GM21576 (cell line): Measurements from ENCODE around the gene PIP5K1B.

Experiments used
- ATAC-seq: cut with Tn5 transposase; IDR thresholded peaks from one replicate; pipeline ENCODE4 v1.9.1; 2021; ENCODE audit warnings: mild to moderate bottlenecking, moderate library complexity; ENCODE audit not compliant: unreplicated experiment

The PIP5K1B gene

DNA sequence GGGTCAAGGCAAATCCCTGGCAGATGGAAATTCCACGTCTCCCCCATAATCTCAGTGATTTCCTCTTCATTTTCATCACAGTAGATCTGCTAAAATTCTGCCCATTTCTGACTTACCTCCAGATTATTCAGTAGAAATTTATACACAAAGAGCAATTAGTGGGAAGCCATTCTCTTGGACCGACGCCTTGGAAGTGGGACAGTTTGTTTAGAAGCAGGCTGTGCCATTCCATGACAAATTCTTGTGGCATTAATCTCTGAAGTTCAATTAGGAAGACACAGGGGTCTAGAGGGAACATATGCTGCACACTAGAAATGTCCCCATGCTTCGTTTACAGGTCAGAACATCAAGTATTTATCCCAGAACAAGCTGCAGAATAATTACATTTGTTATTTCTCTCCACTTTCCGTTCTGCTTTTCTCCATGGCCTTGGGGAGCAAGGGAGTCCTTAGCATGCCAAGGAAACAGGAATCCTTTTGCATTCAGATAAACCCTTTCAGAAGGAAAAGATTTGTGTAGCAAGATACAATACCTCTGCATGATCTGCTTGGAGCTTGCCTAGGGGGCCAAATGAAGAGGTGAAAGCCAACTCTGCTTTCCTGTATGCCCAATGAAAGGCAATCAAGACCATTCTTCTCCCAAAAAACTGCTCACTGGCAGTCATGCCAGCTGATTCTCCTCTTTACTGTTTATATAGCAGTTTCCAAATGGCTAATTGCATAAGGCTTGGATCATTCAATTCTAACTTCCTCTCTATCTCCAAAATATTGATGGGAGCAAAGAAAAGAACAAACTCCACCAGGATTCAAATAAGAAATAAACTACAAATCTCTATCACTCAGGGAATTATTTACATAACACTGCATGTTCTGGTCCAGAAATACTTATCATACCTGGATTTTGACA lies 311.4 kb downstream of the PIP5K1B start:
- ATAC-seq, result no peak

DNA sequence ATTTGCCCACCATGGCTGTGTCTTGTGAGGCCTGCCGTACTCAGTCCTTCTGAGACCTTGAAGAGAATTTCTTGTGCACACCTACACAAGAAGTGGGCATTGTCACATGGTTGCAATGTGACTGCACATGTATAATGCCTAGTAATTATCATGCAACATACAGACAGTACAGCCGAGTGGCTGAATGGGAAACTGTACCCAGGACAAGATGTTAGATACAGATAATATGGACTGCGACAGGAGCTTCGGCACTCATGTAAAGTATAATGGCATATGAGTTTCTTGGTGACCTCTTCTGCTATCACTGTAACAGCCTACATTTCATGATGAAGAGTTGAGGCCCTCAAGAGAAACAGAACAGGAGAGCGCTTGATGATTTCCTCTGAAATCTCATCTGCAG lies 313.7 kb downstream of the PIP5K1B start:
- ATAC-seq, result no peak

DNA sequence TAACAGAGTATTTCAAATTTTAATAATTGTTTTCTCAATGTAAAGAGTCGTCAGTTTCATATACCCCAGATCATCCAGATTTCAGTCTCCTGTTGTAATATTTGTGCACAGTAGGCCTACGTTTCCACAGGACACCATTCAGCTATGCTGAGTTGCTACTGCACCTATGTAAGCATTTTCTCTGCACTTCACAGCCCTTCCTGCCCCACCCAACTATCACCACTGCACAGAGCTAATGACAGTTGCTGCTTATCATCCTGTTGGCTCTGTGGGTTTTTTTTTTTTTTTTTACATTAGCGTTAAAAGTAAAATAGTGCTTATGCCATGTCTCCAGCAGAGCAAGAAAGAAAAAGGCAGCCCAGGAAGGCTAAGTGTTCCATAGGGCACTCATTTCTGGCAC lies 314.8 kb downstream of the PIP5K1B start:
- no peak for ATAC-seq

DNA sequence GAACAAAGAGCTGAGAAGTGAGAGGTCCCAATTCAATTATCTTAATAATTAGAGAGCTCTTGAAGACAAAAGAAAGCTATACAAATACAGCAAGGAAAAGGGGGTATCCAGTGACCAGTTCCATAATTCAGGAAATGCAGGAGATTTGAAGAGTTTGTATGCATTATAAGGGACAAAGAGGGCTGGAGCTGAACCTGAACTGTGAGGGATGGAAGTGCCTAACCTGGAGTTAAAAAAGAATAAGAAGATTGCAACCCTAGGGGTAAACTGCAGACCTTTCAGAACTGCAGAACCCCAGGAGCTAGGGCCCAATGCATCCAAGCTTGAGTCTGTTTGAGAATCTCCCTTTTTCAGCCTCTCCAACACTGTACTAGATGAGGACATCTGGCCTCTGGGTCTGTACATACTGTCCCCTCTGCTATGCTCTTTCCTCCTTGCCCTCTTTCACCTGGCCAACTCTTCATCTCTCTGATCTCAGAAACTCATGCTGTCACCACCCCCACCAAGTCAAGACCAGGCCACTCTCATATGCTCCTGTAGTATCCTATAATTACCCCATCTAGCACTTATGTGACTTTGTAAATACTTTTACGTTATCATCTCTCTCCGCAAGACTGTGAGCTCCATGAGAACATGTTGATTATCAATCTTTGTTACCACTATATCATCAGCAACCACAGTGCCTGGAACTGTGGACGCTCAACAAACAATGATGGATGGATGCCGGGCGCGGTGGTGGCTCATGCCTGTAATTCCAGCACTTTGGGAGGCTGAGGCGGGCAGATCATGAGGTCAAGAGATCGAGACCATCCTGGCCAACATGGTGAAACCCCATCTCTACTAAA lies 315.5 kb downstream of the PIP5K1B start:
- no peak for ATAC-seq

DNA sequence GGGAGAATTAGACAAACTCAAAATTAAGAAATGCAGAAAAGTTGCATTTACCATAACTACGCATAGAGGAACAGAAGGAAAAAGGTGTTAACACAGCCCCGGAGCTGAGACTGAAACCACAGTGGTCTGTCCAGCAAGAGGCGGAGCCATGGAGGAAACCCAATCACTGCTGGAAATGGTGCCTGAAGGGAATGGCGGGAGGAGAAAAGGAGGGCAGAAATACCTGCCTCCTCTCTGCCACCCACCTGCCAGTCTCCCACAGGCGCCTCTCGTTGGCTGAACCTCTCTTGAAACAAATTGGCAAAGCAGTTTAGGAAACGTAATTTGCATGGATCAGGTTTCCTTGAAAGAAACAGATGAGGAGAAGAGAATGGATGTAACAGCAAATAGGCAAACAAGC lies 318.6 kb downstream of the PIP5K1B start:
- ATAC-seq, result no peak

DNA sequence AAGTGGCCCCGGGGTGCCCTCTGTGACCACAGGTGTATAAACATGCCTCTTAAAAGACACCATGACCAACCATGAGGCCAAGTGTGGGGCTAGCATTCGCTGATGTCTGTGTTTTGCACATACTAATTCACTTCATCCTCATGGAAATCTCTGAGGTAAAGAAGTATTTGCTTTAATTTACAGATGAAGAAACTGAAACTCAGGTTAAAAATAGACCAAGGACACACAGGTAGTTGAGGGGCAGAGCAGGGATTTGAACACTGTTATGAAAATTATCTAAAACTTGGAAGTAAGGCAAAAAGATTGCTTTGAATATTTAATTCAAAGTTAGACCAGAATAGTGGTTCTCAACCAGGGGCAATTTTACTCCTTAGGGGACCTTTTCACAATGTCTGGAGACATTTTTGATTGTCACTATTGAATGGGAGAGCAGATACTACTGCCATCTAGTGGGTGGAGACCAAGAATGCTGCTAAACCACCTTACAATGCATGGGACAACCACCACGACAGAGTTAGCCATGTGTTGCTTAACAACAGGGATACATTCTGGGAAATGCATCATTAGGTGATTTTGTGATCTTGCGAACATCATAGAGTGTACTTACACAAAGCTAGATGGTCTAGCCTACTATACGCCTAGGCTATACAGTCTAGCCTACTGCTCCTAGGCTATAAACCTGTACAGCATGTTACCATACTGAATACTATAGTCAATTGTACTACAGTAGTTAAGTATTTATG lies 322.5 kb downstream of the PIP5K1B start:
- peak; percentile 78 for ATAC-seq

DNA sequence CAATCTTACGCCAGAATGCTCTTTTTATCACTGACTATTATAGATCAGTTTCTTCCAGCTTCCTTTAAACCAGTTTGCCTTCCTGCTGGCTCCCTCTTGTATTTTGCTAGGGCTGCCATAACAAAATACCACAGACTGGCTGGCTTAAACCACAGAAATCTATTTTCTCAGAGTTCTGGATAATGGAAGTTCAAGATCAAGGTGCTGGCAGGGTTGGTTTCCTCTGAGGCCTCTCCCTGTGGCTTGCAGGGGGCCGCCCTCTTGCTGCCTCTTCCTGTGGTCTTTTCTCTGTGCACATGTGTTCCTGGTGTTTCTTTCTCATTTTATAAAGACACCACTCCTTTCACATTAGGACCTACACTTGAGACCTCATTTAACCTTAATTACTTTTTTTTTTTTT lies 323.7 kb downstream of the PIP5K1B start:
- ATAC-seq, result no peak

DNA sequence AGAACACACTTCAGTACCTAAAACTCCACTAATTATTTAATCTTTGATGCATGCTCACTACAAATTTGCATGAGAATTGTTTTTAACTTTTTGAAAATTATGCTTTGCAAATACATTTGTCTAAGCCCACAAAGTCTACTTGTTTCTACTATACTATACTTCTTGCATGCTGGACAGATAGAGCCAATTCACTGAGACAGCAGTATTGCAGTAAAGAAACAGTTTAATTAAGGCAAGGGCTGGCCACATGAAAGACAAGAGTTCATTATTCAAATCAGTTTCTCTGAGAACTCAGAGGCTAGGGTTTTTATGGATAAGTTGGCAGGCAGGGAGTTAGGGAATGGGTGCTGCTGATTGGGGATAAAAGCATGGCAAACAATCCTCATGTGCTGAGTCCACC lies 324.5 kb downstream of the PIP5K1B start:
- ATAC-seq, result no peak

DNA sequence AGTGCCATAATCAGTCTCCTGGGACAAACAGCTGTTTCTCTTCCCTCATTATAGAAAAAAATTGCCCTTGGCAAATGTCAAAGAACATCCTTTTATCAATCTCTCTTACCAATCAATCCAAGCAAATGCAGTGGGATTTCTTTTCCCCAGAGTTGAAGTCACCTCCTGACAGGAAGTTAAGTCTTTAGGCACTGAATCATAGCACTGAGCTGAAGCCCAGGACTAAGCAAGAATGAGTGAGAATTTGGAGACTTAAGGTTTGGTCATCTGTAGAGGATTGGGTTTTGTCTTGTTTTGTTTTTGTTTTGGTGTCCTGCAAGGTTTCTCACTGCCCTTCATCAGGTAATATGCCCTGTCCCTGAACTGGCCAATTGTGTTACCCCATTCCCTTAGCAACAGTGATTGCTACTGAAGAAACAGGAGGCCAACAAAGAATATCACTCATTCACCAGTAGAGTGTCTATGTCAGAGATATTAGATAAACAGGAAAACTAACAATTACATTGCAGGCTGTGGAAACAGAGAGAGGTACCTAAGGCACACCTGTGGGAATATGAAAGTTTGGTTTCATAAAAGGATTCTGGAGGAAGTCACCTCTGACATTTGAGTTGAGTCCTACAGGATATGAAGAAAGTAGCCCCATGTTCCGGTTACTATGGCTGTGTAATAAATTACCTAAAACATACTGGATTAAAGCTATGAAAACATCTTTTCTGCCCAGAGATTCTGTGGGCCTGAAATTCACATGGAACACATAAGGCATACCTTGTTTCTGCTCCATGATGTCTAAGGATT lies 326.0 kb downstream of the PIP5K1B start:
- ATAC-seq, result no peak

DNA sequence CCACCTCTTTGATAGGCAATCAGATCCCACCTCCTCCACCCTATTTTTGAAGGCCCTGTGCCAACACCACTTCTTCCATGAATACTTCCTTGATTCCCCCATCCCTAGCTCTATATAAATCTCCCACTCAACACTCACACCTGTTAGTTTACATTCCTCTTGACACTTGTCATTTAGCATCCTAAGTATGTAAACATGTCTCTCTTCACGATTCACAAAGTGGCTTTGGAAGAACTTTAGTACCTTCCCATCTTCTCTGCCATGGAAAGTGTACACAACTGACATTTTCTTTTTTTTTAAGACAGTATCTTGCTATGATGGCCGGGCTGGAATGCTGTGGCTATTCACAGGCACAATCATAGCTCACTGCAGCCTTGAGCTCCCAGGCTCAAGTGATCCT lies 329.0 kb downstream of the PIP5K1B start:
- ATAC-seq, result no peak

DNA sequence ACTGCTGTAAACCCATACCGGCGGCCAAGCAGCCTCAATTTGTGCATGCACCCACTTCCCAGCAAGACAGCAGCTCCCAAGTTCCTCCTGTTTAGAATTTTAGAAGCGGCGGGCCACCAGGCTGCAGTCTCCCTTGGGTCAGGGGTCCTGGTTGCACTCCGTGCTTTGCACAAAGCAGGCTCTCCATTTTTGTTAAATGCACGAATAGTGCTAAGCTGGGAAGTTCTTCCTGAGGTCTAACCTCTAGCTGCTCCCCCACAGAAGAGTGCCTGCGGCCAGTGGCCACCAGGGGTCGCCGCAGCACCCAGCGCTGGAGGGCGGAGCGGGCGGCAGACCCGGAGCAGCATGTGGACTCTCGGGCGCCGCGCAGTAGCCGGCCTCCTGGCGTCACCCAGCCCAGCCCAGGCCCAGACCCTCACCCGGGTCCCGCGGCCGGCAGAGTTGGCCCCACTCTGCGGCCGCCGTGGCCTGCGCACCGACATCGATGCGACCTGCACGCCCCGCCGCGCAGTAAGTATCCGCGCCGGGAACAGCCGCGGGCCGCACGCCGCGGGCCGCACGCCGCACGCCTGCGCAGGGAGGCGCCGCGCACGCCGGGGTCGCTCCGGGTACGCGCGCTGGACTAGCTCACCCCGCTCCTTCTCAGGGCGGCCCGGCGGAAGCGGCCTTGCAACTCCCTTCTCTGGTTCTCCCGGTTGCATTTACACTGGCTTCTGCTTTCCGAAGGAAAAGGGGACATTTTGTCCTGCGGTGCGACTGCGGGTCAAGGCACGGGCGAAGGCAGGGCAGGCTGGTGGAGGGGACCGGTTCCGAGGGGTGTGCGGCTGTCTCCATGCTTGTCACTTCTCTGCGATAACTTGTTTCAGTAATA lies 330.6 kb downstream of the PIP5K1B start, which contains the start of gene FXN:
Gene FXN, plus strand, starts transcription at position 315 of the 871 bp plus-strand sequence. Its CDS starts 31 bp downstream, at position 346.
- peak; percentile 89 for ATAC-seq

DNA sequence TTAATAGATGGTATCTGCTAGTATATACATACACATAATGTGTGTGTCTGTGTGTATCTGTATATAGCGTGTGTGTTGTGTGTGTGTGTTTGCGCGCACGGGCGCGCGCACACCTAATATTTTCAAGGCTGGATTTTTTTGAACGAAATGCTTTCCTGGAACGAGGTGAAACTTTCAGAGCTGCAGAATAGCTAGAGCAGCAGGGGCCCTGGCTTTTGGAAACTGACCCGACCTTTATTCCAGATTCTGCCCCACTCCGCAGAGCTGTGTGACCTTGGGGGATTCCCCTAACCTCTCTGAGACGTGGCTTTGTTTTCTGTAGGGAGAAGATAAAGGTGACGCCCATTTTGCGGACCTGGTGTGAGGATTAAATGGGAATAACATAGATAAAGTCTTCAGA lies 331.3 kb downstream of the PIP5K1B start:
- peak; percentile 26 for ATAC-seq

DNA sequence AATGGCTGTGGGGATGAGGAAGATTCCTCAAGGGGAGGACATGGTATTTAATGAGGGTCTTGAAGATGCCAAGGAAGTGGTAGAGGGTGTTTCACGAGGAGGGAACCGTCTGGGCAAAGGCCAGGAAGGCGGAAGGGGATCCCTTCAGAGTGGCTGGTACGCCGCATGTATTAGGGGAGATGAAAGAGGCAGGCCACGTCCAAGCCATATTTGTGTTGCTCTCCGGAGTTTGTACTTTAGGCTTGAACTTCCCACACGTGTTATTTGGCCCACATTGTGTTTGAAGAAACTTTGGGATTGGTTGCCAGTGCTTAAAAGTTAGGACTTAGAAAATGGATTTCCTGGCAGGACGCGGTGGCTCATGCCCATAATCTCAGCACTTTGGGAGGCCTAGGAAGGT lies 331.8 kb downstream of the PIP5K1B start:
- ATAC-seq, result no peak

DNA sequence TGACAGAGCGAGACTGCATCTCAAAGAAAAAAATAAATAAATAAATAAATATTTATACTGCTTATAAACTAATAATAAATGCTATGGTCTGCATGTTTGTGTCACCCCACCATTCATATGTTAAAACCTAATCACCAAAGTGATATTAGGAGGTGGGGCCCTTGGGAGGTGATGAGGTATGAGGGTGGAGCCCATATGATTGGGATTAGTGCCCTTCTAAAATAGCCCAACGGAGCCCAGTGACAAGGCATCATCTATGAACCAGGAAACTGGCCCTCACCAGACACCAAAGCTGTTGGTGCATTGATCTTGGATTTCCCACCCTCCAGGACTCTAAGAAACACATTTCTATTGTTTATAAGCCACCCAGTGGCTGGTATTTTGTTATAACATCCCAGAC lies 335.6 kb downstream of the PIP5K1B start:
- ATAC-seq, result no peak

DNA sequence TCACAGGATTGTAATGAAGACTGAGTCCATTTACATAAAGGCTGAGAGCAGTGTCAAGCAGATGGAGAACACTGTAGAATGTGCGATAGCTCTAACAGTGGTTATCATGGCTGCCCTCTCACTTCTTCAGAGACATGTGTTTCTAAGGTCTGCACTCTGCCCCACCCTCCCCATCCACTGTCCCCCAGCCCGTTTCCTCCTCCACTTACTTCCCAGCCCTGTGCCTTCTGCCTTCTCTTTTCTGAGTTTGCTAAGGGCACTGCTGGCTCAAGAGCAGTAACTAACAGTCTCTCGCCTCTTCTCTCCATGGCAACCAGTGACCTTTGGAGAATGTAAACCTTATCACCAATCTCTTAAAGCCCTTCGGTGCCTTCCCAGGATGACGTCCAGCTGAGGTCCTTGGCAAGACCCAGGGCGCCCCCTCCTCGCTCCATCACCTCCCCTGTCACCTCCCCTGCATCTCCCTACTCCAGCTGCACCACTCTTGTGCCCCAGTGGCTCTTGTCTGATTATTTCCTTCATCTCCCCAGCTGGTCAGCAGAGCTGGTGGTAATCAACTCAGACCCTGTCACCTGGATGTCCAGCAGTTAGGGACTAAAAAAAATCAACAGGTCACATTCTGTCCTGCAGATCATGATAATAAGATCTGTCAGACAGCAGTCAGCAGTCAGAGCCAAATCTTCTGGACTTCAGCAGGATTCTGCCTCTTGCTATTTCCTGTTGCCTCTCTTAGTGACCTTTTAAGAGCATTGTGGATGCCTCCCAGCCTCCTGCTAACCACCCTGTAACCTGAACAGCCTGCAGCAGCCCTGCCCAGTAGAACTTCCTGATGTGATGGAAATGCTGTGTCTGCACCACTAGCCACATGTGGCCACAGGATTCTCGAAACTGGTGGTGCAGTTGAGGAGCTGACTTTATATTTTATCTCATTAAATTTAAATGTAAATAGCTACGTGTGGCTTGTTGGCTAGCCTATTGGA lies 339.5 kb downstream of the PIP5K1B start:
- ATAC-seq, result no peak

DNA sequence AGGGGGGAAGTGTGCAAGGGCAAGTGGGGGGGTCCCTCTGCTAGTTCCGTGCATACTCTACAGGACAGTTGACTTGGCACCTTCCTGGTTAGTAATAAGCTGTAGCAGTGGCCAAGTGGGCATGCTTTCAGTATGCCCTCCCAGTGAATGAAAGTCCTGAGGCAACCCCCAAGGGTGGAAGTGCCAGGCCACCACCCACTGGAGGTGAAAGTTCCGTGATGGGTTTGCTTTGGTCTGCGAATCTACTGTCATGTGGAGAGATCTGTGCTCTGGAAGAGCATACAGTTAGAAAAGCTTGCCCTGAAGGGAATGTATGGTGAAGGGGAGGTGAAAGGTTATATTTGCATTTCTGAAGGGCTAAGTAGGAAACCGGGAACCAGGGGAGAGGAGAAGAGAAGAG lies 340.8 kb downstream of the PIP5K1B start:
- ATAC-seq, result no peak

DNA sequence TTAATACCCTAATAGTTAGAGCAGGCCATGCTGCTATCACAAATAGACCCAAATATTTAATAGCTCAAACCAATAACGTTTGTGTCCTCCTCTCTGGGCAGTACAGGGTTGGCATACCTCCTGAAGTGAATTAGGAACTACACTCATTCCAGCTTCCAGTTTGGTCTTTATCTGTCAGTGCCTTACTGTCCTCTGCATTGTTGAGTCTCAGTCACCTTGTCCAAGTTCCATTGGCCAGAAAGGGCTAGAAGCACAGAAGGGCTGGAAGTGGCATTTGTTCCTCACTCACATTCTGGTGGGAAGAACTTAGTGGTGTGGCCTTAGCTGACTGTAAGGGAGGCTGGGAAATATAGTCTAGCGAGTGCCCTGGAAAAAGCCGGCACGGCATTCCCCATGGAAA lies 341.7 kb downstream of the PIP5K1B start:
- ATAC-seq, result no peak

DNA sequence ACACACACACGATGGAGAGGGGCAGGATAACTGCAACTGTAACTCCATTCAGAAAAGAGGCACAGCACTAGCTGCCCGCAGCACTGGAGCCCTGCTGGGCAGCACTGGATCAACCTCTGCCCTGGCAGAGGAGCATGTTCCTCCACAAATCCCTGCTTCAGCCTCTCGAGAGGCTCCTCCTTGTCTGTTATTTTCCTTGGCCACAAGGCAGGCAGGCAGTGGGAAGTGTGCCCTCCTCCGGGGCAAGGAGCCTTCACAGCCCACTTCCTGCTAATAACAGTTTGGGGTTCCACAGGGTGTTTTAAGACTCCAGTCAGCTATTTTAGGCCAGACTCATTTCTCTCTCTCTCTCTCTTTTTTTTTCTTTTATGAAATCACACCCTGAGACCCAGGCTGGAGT lies 342.3 kb downstream of the PIP5K1B start:
- no peak for ATAC-seq
